K562 (cell line): ENCODE measurements around the gene CCDC127. TPM values are rescaled to one million over a fixed set of nuclear protein-coding genes. Genes with fewer than 3 reads are reported as not detected.

Experiments used
- BCOR ChIP-seq: fragments of 450-650 bp; IDR thresholded peaks from 2 replicates; pipeline ENCODE4 v1.6.1; 2016
- EP400 ChIP-seq: fragments of 450-650 bp; IDR thresholded peaks from 2 replicates; pipeline ENCODE4 v1.6.1; 2017; ENCODE audit warnings: antibody characterized with exemption, mild to moderate bottlenecking, moderate library complexity
- ERF ChIP-seq: fragments of 450-650 bp; formaldehyde crosslinking; IDR thresholded peaks from 2 replicates; pipeline ENCODE4 v1.4.0; 2020; ENCODE audit warnings: mild to moderate bottlenecking, mixed read lengths
- FIP1L1 ChIP-seq: fragments of 200-400 bp; formaldehyde crosslinking; IDR thresholded peaks from 2 replicates; pipeline ENCODE4 v1.6.1; 2018; ENCODE audit warnings: mild to moderate bottlenecking, low read depth, low read length; ENCODE audit not compliant: poor library complexity, severe bottlenecking
- FOXM1 ChIP-seq, 2 experiments: fragments of 450-650 bp in 1 of 2; sonication (generic) in 1 of 2; formaldehyde crosslinking in 1 of 2; IDR thresholded peaks; 2 replicates each; pipeline versions ENCODE4 v1.6.1 to v1.9.0; 2017 to 2022; ENCODE audit warnings: low read depth in 2 of 2, mild to moderate bottlenecking in 2 of 2, missing genetic modification reagents in 1 of 2, moderate library complexity in 1 of 2
- HDAC2 ChIP-seq: fragments of 450-650 bp; IDR thresholded peaks from 2 replicates; pipeline ENCODE4 v1.6.1; 2016; ENCODE audit warnings: mild to moderate bottlenecking
- HNRNPLL ChIP-seq: fragments of 200-400 bp; formaldehyde crosslinking; IDR thresholded peaks from 2 replicates; pipeline ENCODE4 v1.6.1; 2017; ENCODE audit warnings: low read length, low read depth, mild to moderate bottlenecking; ENCODE audit not compliant: poor library complexity, severe bottlenecking
- KDM5B ChIP-seq: fragments of 200-600 bp; sonication (generic); IDR thresholded peaks from 2 replicates; pipeline ENCODE4 v1.6.1; 2012; ENCODE audit warnings: low read depth, mild to moderate bottlenecking, moderate library complexity, low read length, control low read depth, inconsistent platforms; ENCODE audit not compliant: insufficient replicate concordance
- MEIS2 ChIP-seq: fragments of 450-650 bp; IDR thresholded peaks from 2 replicates; pipeline ENCODE4 v1.6.1; 2014; ENCODE audit warnings: mild to moderate bottlenecking; ENCODE audit not compliant: partially characterized antibody
- POLR2A ChIP-seq: fragments of 450-650 bp; conservative IDR thresholded peaks from 2 replicates; pipeline ENCODE4 v1.6.1; 2016
- POLR2G ChIP-seq: fragments of 200-400 bp; formaldehyde crosslinking; IDR thresholded peaks from 2 replicates; pipeline ENCODE4 v1.6.1; 2017; ENCODE audit warnings: low read depth, mild to moderate bottlenecking, antibody characterized with exemption, low read length, moderate library complexity
- SMARCE1 ChIP-seq: fragments of 450-650 bp; IDR thresholded peaks from 2 replicates; pipeline ENCODE4 v1.7.1; 2016; ENCODE audit warnings: mild to moderate bottlenecking
- ZNF165 ChIP-seq: fragments of 250-450 bp; sonication (Bioruptor Pico); IDR thresholded peaks from 2 replicates; pipeline ENCODE4 v1.4.0; 2020; ENCODE audit warnings: borderline replicate concordance
- polyA plus RNA-seq, 8 experiments: library from polyadenylated mRNA; depleted of rRNA in 4 of 8; stranded (reverse) in 5 of 8; unstranded in 3 of 8; fragments of >200 nt; fragmentation: Nextera tagmentation in 2 of 8; fragmentation: Illumina TruSeq in 1 of 8; extraction: Ambion mirVana in 2 of 8; extraction: Trizol in 1 of 8; gene quantifications; 2 replicates each; pipeline versions ENCODE4 v1.2.1 to v1.2.3, GENCODE V29; 2011 to 2014; ENCODE audit warnings: inconsistent platforms in 1 of 8, missing spikeins in 1 of 8
- total RNA-seq, 7 experiments: library from RNA; depleted of rRNA in 6 of 7; stranded (reverse); fragments of >200 nt in 6 of 7; fragmentation: Illumina TruSeq in 2 of 7; extraction: Trizol in 2 of 7; gene quantifications; 2 replicates each; pipeline versions ENCODE4 v1.2.1 to v1.2.3, GENCODE V29; 2011 to 2021; ENCODE audit warnings: low replicate concordance in 1 of 7
- TF ChIP-seq, protein P1 (sequence below): sonication (generic); formaldehyde crosslinking; IDR thresholded peaks from 2 replicates; pipeline ENCODE4 v1.8.1; 2023; ENCODE audit warnings: missing genetic modification reagents, mild to moderate bottlenecking, borderline replicate concordance
- TF ChIP-seq, protein P2 (sequence below): fragments of 450-650 bp; formaldehyde crosslinking; IDR thresholded peaks from 2 replicates; pipeline ENCODE4 v1.4.0; 2020; ENCODE audit warnings: mild to moderate bottlenecking, moderate library complexity
- TF ChIP-seq, protein P3 (sequence below): sonication (generic); formaldehyde crosslinking; IDR thresholded peaks from 2 replicates; pipeline ENCODE4 v1.8.0; 2022; ENCODE audit warnings: mild to moderate bottlenecking, low read depth, missing genetic modification reagents

The CCDC127 gene
- total and polyA plus RNA-seq, 9 of the 15 experiments (the other 6 are each of a cell fraction or from before 2014, with no cell fraction given): 2.7 to 4.5 (median 4.1) TPM

DNA sequence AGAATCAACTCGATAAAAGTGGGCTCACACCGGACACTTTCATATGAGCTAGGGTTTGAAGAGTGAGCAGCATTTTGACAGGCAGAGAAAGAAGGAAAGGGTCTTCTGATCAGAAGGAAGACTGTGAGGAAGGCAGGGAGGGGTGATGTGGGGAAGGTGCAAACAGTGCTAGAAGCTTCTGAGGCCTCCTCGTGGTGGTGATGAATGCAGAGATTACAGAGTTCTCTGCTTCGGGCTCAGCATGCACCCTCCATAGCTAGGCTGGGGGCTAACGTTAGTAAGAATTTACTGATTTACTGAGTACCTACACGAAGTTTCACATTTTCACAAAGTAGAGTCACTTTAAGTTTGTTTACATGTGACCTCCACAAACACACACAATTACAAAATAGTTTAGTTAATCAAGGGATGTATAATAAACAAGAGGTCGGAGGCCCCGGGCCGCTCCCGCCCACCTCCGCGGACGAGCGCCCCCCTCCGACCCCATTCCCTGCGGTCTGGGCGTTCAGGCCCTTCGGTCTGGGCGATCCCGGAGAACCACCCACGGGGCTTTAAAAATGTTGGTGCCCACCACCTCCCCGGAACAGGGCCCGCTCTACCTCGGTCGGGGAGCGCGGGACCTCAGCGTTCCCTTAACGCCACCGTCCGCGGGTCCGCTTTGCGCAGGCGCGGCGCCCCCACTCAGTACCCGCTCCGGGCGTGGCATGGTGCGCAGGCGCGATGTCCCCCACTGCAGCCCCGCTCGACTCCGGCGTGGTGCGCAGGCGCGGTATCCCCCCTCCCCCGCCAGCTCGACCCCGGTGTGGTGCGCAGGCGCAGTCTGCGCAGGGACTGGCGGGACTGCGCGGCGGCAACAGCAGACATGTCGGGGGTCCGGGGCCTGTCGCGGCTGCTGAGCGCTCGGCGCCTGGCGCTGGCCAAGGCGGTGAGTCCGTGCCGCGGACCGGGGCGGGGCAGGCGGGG is at the start of gene CCDC127, which contains the start of gene SDHA (continued):
- TF ChIP-seq, protein P1, sequence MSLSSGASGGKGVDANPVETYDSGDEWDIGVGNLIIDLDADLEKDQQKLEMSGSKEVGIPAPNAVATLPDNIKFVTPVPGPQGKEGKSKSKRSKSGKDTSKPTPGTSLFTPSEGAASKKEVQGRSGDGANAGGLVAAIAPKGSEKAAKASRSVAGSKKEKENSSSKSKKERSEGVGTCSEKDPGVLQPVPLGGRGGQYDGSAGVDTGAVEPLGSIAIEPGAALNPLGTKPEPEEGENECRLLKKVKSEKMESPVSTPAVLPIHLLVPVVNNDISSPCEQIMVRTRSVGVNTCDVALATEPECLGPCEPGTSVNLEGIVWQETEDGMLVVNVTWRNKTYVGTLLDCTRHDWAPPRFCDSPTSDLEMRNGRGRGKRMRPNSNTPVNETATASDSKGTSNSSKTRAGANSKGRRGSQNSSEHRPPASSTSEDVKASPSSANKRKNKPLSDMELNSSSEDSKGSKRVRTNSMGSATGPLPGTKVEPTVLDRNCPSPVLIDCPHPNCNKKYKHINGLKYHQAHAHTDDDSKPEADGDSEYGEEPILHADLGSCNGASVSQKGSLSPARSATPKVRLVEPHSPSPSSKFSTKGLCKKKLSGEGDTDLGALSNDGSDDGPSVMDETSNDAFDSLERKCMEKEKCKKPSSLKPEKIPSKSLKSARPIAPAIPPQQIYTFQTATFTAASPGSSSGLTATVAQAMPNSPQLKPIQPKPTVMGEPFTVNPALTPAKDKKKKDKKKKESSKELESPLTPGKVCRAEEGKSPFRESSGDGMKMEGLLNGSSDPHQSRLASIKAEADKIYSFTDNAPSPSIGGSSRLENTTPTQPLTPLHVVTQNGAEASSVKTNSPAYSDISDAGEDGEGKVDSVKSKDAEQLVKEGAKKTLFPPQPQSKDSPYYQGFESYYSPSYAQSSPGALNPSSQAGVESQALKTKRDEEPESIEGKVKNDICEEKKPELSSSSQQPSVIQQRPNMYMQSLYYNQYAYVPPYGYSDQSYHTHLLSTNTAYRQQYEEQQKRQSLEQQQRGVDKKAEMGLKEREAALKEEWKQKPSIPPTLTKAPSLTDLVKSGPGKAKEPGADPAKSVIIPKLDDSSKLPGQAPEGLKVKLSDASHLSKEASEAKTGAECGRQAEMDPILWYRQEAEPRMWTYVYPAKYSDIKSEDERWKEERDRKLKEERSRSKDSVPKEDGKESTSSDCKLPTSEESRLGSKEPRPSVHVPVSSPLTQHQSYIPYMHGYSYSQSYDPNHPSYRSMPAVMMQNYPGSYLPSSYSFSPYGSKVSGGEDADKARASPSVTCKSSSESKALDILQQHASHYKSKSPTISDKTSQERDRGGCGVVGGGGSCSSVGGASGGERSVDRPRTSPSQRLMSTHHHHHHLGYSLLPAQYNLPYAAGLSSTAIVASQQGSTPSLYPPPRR: peak; percentile 84; the same call in 1 of the 2 replicates
- TF ChIP-seq EP400 (peak; percentile 81; the same call in 1 of the 2 replicates), ZNF165 (CRISPR knock-in tag) (0 out of 2 replicates have a peak, but pooled peaks have one; percentile 16), POLR2G (peak; percentile 91), HDAC2 (peak; percentile 53; the same call in 1 of the 2 replicates), HNRNPLL (peak; percentile 39), FOXM1 (IDR thresholded peaks at IDR 0.05; ENCODE audit: low read depth) (0 out of 2 replicates have a peak, but pooled peaks have one; percentile 14), FOXM1 (CRISPR knock-in tag; IDR thresholded peaks at IDR 0.05; ENCODE audit: low read depth) (peak; percentile 25; the same call in 1 of the 2 replicates), BCOR (peak; percentile 10; the same call in 1 of the 2 replicates), ERF (CRISPR knock-in tag) (peak; percentile 80; the same call in 1 of the 2 replicates), SMARCE1 (0 out of 2 replicates have a peak, but pooled peaks have one; percentile 30), POLR2A (peak; percentile 87), KDM5B (peak; percentile 46), FIP1L1 (peak; percentile 65), MEIS2 (peak; percentile 99)
- TF ChIP-seq, protein P2, sequence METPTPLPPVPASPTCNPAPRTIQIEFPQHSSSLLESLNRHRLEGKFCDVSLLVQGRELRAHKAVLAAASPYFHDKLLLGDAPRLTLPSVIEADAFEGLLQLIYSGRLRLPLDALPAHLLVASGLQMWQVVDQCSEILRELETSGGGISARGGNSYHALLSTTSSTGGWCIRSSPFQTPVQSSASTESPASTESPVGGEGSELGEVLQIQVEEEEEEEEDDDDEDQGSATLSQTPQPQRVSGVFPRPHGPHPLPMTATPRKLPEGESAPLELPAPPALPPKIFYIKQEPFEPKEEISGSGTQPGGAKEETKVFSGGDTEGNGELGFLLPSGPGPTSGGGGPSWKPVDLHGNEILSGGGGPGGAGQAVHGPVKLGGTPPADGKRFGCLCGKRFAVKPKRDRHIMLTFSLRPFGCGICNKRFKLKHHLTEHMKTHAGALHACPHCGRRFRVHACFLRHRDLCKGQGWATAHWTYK (CRISPR knock-in tag): 0 out of 2 replicates have a peak, but pooled peaks have one; percentile 38
- TF ChIP-seq, protein P3, sequence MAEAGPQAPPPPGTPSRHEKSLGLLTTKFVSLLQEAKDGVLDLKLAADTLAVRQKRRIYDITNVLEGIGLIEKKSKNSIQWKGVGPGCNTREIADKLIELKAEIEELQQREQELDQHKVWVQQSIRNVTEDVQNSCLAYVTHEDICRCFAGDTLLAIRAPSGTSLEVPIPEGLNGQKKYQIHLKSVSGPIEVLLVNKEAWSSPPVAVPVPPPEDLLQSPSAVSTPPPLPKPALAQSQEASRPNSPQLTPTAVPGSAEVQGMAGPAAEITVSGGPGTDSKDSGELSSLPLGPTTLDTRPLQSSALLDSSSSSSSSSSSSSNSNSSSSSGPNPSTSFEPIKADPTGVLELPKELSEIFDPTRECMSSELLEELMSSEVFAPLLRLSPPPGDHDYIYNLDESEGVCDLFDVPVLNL (CRISPR knock-in tag): peak; percentile 67; the same call in 1 of the 2 replicates
